ENCODE measurements around the gene ITIH1. TPM values are rescaled to one million over a fixed set of nuclear protein-coding genes. Genes with fewer than 3 reads are reported as not detected.
"Not testable (repeated sequence)": the region's sequence is repeated elsewhere in the genome, so short reads cannot be mapped to it uniquely, and the experiment has no call there.

ITIH1 gene
- 0.31 TPM for total RNA-seq (2021; ENCODE audit: unreplicated experiment)
- polyA plus RNA-seq (2012; ENCODE audit: insufficient read length), result not detected
- not detected for Bru-seq, nascent RNA
- not detected for BruChase-seq, experiment 1, labeled RNA remaining after a 2-hour chase
- BruChase-seq, experiment 2, labeled RNA remaining after a 6-hour chase, result percentile 7 among the genes with signal in this experiment
- long read RNA-seq, result 0 reads

GRCh38 chr3:52777127-52777958, at the start of gene ITIH1:
Gene ITIH1 (plus strand): TSS chr3:52777599. CDS start chr3:52777616, 17 bp downstream.
- Histone ChIP-seq H3K27ac (ENCODE audit: low read length) (no peak within 1 kb of the TSS), H3K27me3 (ENCODE audit: control insufficient read depth, insufficient read depth, low read length) (no peaks in the 10 kb centered on the region), H3K4me1 (ENCODE audit: control insufficient read depth, insufficient read depth, low read length) (no peaks in the 10 kb centered on the region), H3K9me3 (ENCODE audit: control insufficient read depth, insufficient read depth, low read depth, low read length) (no peaks in the 10 kb centered on the region), H3K36me3 (ENCODE audit: control insufficient read depth, insufficient read depth, low read length) (no peaks in the 10 kb centered on the region), H3K4me3 (ENCODE audit: low read depth in 2 of 2, low read length in 2 of 2) (no peak within 1 kb of the TSS)
- TF ChIP-seq, protein P1, sequence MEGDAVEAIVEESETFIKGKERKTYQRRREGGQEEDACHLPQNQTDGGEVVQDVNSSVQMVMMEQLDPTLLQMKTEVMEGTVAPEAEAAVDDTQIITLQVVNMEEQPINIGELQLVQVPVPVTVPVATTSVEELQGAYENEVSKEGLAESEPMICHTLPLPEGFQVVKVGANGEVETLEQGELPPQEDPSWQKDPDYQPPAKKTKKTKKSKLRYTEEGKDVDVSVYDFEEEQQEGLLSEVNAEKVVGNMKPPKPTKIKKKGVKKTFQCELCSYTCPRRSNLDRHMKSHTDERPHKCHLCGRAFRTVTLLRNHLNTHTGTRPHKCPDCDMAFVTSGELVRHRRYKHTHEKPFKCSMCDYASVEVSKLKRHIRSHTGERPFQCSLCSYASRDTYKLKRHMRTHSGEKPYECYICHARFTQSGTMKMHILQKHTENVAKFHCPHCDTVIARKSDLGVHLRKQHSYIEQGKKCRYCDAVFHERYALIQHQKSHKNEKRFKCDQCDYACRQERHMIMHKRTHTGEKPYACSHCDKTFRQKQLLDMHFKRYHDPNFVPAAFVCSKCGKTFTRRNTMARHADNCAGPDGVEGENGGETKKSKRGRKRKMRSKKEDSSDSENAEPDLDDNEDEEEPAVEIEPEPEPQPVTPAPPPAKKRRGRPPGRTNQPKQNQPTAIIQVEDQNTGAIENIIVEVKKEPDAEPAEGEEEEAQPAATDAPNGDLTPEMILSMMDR (IDR thresholded peaks at IDR 0.05), result no peak
- TF ChIP-seq POLR2AphosphoS5 (IDR thresholded peaks at IDR 0.05; ENCODE audit: low read depth, low read length) (no peak), SIN3A (IDR thresholded peaks at IDR 0.05; ENCODE audit: borderline replicate concordance, insufficient read depth, low read depth, low read length) (no peak), REST (IDR thresholded peaks at IDR 0.05; ENCODE audit: insufficient read depth in 1 of 2, low read depth in 2 of 2, low read length in 1 of 2) (no peak), TCF7L2 (IDR thresholded peaks at IDR 0.05; ENCODE audit: low read depth, low read length) (no peak)
- intact Hi-C loops (cut with micrococcal nuclease; ENCODE audit: unreplicated experiment) (no loop called here), in situ Hi-C loops (cut with HindIII; ENCODE audit: low pct_unique_long_range_greater_than_20kb, low sequenced_read_pairs) (no loop called here)
- CTCF ChIA-PET, result no interaction called here
- DNase-seq (ENCODE audit: low read depth, low spot score) (no peak), ATAC-seq (no peak)
- no TSS peak for BruUV-seq (replicated peaks)
- POLR2A ChIA-PET, result no interaction called here

GRCh38 chr3:52728753-52729152, 48.6 kb upstream of the ITIH1 start:
- DNase-seq (ENCODE audit: low read depth, low spot score); BruUV-seq (replicated peaks); ATAC-seq; H3K27ac ChIP-seq (ENCODE audit: low read length); H3K9me3 ChIP-seq (ENCODE audit: control insufficient read depth, insufficient read depth, low read depth, low read length); H3K36me3 ChIP-seq (ENCODE audit: control insufficient read depth, insufficient read depth, low read length); CTCF ChIA-PET; H3K27me3 ChIP-seq (ENCODE audit: control insufficient read depth, insufficient read depth, low read length); in situ Hi-C loops (cut with HindIII; ENCODE audit: low pct_unique_long_range_greater_than_20kb, low sequenced_read_pairs); POLR2A ChIA-PET; H3K4me1 ChIP-seq (ENCODE audit: control insufficient read depth, insufficient read depth, low read length); intact Hi-C loops (cut with micrococcal nuclease; ENCODE audit: unreplicated experiment); H3K4me3 ChIP-seq (ENCODE audit: low read depth in 2 of 2, low read length in 2 of 2): not testable (repeated sequence)

DNA sequence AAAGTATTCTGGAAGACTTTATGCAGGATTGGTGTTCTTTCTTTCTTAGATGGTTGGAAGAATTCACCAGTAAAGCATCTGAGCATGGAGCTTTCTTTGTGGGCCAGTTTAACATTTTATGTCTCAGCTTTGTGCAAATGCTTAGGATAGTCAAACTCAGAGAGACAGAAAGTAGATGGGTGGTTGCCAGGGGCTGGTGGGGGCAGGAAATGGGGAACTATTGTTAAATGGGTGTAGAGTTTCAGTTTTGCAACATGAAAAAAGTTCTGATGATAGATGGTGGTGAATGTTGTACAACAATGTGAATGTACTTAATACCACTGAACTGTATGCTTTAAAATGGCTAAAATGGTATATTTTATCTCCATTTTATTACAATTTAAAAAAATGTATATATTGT, 46.7 kb upstream of the ITIH1 start:
- no peak overlapping the region for H3K27ac ChIP-seq (ENCODE audit: low read length)

More for the DNA sequence above, 46.7 kb upstream of the ITIH1 start:
- Histone ChIP-seq H3K36me3 (ENCODE audit: control insufficient read depth, insufficient read depth, low read length) (peaks cover 7% of the 10 kb centered on the region; the same call in 1 of the 2 replicates), H3K4me3 (ENCODE audit: low read depth in 2 of 2, low read length in 2 of 2) (no peak overlapping the region), H3K27me3 (ENCODE audit: control insufficient read depth, insufficient read depth, low read length) (no peaks in the 10 kb centered on the region), H3K9me3 (ENCODE audit: control insufficient read depth, insufficient read depth, low read depth, low read length) (peaks cover 7% of the 10 kb centered on the region; the same call in 1 of the 2 replicates), H3K4me1 (ENCODE audit: control insufficient read depth, insufficient read depth, low read length) (no peaks in the 10 kb centered on the region)
- no TSS peak for BruUV-seq (replicated peaks)
- CTCF ChIA-PET, result no interaction called here
- intact Hi-C loops (cut with micrococcal nuclease; ENCODE audit: unreplicated experiment) (no loop called here), in situ Hi-C loops (cut with HindIII; ENCODE audit: low pct_unique_long_range_greater_than_20kb, low sequenced_read_pairs) (no loop called here)
- no peak for TF ChIP-seq SIN3A (IDR thresholded peaks at IDR 0.05; ENCODE audit: borderline replicate concordance, insufficient read depth, low read depth, low read length)
- TF ChIP-seq, protein P1 (IDR thresholded peaks at IDR 0.05), result no peak
- no peak for TF ChIP-seq REST (IDR thresholded peaks at IDR 0.05; ENCODE audit: insufficient read depth in 1 of 2, low read depth in 2 of 2, low read length in 1 of 2)
- no peak for TF ChIP-seq POLR2AphosphoS5 (IDR thresholded peaks at IDR 0.05; ENCODE audit: low read depth, low read length)
- TF ChIP-seq TCF7L2 (IDR thresholded peaks at IDR 0.05; ENCODE audit: low read depth, low read length), result no peak
- ATAC-seq (no peak), DNase-seq (ENCODE audit: low read depth, low spot score) (no peak)
- POLR2A ChIA-PET, result no interaction called here

Data from Panc1 (cell line).